Measurements from ENCODE around the gene LAMA4. TPM values are rescaled to one million over a fixed set of nuclear protein-coding genes. Genes with fewer than 3 reads are reported as not detected.

LAMA4 gene
- total and polyA plus RNA-seq, 2 of the 13 experiments (the other 11 are each of a cell fraction or from before 2014, with no cell fraction given), result not detected

GRCh38 chr6:112087136-112087911 lies 167.0 kb downstream of the LAMA4 start, which contains the start of the genes FAM229B and TUBE1 (continued):
- peak; percentile 60; the same call in 1 of the 2 replicates for TF ChIP-seq FOXA3 (CRISPR knock-in tag; IDR thresholded peaks at IDR 0.05)
- TF ChIP-seq ZBTB34 (CRISPR knock-in tag; IDR thresholded peaks at IDR 0.05), result 0 out of 2 replicates have a peak, but pooled peaks have one; percentile 65
- TF ChIP-seq USF2 (IDR thresholded peaks at IDR 0.05; ENCODE audit: low read depth, low read length), result no peak
- TF ChIP-seq USF2 (CRISPR knock-in tag; IDR thresholded peaks at IDR 0.05; ENCODE audit: borderline replicate concordance), result no peak
- TF ChIP-seq MAFK (conservative IDR thresholded peaks at IDR 0.05 in 1 of 2, IDR thresholded peaks at IDR 0.05 in 1 of 2; ENCODE audit: low read length in 2 of 2), result no peak
- no peak for TF ChIP-seq ZFP36L2 (CRISPR knock-in tag; IDR thresholded peaks at IDR 0.05)
- TF ChIP-seq ZNF879 (CRISPR knock-in tag; IDR thresholded peaks at IDR 0.05), result no peak; the same call in 1 of the 2 replicates
- TF ChIP-seq ZFY (CRISPR knock-in tag; IDR thresholded peaks at IDR 0.05), result peak; percentile 90
- TF ChIP-seq ZFP90 (CRISPR knock-in tag; IDR thresholded peaks at IDR 0.05; ENCODE audit: borderline replicate concordance), result peak; percentile 74
- peak; percentile 84; the same call in 1 of the 2 replicates for TF ChIP-seq ZNF331 (CRISPR knock-in tag; IDR thresholded peaks at IDR 0.05)
- no peak for TF ChIP-seq BCLAF1 (IDR thresholded peaks at IDR 0.05)
- no peak for TF ChIP-seq PBX3 (CRISPR knock-in tag; IDR thresholded peaks at IDR 0.05; ENCODE audit: borderline replicate concordance)
- no peak for TF ChIP-seq ZHX2 (IDR thresholded peaks at IDR 0.05; ENCODE audit: low read depth)
- no peak for TF ChIP-seq ZHX2 (CRISPR knock-in tag; IDR thresholded peaks at IDR 0.05; ENCODE audit: borderline replicate concordance)
- TF ChIP-seq ZNF530 (CRISPR knock-in tag; IDR thresholded peaks at IDR 0.05; ENCODE audit: low read depth), result no peak
